ENCODE results near the gene NRP1. TPM values are rescaled to one million over a fixed set of nuclear protein-coding genes. Genes with fewer than 3 reads are reported as not detected.

Gene NRP1
- total RNA-seq, 1 donor from 2014 or later, result 100 TPM

DNA sequence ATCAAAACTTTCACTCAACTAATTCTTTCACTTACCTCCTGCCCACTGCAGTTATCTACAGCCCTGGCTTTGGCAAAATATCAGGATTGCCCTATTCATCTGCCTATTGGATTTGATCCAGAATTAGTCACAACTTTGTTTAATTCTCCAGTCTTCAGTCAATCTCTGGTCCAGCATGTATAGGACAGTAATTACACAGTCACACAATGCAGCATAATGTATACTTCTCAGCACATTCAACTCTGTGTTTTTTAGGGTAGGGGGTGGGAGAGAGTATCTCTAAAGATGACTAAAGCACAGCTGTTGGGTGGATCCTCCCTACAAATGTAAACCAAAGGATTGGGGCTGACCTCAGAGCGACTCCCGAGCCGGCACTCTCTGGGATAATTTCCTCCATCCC lies 17.7 kb upstream of the NRP1 start:
- no peaks in the 10 kb centered on the region for H3K36me3 Mint-ChIP-seq (ENCODE audit: unreplicated experiment)
- no peak overlapping the region for H3K27ac Mint-ChIP-seq (ENCODE audit: unreplicated experiment)
- no peak overlapping the region for H3K4me3 Mint-ChIP-seq (ENCODE audit: unreplicated experiment)
- no peaks in the 10 kb centered on the region for H3K9me3 Mint-ChIP-seq (ENCODE audit: unreplicated experiment)
- no peak for DNase-seq
- no peaks in the 10 kb centered on the region for H3K4me1 Mint-ChIP-seq (ENCODE audit: low read depth, unreplicated experiment)
- H3K27me3 Mint-ChIP-seq (ENCODE audit: unreplicated experiment), result no peaks in the 10 kb centered on the region
- TF ChIP-seq, protein P1, sequence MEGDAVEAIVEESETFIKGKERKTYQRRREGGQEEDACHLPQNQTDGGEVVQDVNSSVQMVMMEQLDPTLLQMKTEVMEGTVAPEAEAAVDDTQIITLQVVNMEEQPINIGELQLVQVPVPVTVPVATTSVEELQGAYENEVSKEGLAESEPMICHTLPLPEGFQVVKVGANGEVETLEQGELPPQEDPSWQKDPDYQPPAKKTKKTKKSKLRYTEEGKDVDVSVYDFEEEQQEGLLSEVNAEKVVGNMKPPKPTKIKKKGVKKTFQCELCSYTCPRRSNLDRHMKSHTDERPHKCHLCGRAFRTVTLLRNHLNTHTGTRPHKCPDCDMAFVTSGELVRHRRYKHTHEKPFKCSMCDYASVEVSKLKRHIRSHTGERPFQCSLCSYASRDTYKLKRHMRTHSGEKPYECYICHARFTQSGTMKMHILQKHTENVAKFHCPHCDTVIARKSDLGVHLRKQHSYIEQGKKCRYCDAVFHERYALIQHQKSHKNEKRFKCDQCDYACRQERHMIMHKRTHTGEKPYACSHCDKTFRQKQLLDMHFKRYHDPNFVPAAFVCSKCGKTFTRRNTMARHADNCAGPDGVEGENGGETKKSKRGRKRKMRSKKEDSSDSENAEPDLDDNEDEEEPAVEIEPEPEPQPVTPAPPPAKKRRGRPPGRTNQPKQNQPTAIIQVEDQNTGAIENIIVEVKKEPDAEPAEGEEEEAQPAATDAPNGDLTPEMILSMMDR (IDR thresholded peaks at IDR 0.05; ENCODE audit: partially characterized antibody, unreplicated experiment), result no peak

DNA sequence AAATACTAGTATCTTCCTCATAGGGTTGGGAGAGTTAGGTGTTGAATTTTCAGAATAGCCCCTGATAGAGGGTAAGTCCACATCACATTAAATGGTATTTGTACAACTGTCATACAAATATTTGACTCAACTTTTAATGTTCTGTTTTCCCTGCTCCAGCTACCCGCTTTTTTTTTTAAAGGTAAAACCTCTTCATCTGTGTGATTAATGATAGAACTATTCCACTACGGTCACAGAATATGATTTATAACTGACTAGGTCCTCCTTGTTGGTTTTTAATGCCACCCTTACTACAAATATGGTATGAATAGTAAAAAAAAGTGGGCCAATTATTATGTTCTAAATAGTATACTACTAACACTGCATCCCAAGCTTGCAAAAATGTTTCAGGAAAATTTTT lies 15.6 kb upstream of the NRP1 start:
- no peaks in the 10 kb centered on the region for H3K4me1 Mint-ChIP-seq (ENCODE audit: low read depth, unreplicated experiment)
- H3K27ac Mint-ChIP-seq (ENCODE audit: unreplicated experiment), result no peak overlapping the region
- peaks cover 2% of the 10 kb centered on the region for H3K27me3 Mint-ChIP-seq (ENCODE audit: unreplicated experiment)
- no peak for DNase-seq
- no peak overlapping the region for H3K4me3 Mint-ChIP-seq (ENCODE audit: unreplicated experiment)
- H3K9me3 Mint-ChIP-seq (ENCODE audit: unreplicated experiment), result no peaks in the 10 kb centered on the region
- H3K36me3 Mint-ChIP-seq (ENCODE audit: unreplicated experiment), result no peaks in the 10 kb centered on the region
- TF ChIP-seq, protein P1 (IDR thresholded peaks at IDR 0.05; ENCODE audit: partially characterized antibody, unreplicated experiment), result no peak

DNA sequence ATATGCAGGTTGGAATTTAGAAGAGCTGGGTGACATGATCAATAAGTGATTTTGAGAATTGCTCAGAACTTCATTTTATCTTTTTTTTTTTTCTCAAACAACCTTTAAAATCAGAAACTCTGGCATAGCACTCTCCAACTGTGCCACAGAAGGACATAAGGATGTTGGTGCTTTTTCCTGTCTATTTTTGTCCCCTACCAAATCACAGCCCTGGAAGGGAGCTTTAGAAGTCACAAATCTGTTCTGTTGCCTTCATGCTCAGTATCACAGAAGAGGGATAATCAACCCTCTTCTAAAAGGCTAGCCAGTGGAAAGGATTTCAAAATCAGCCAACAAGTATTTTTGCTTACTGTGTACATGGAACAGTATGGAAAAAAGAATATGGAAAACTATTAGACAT lies 14.8 kb upstream of the NRP1 start:
- Mint-ChIP-seq H3K36me3 (ENCODE audit: unreplicated experiment) (no peaks in the 10 kb centered on the region), H3K27me3 (ENCODE audit: unreplicated experiment) (peaks cover 3% of the 10 kb centered on the region), H3K4me3 (ENCODE audit: unreplicated experiment) (no peak overlapping the region), H3K9me3 (ENCODE audit: unreplicated experiment) (no peaks in the 10 kb centered on the region), H3K4me1 (ENCODE audit: low read depth, unreplicated experiment) (no peaks in the 10 kb centered on the region), H3K27ac (ENCODE audit: unreplicated experiment) (no peak overlapping the region)
- DNase-seq, result no peak
- TF ChIP-seq, protein P1 (IDR thresholded peaks at IDR 0.05; ENCODE audit: partially characterized antibody, unreplicated experiment), result no peak

DNA sequence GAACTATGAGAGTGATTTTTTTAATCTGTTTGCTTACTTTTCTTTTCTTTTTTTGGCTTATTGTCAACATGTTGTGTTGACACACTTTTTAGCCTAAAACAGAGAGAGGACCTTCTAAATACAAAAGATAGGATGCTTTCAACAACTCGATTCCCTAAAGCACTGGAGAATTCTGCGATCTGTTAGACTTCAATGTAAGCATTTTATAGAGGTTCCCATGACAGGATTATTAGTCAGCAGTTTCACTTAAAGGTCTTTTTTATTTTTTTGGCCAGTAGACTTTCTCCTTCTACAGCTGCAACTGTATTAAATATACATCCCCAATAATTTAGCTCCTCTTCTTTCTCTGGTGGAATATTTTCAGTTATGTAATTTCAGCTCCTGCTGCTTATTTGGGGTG lies 12.7 kb upstream of the NRP1 start:
- Mint-ChIP-seq H3K27me3 (ENCODE audit: unreplicated experiment) (peaks cover 6% of the 10 kb centered on the region), H3K9me3 (ENCODE audit: unreplicated experiment) (no peaks in the 10 kb centered on the region)
- no peak for DNase-seq

DNA sequence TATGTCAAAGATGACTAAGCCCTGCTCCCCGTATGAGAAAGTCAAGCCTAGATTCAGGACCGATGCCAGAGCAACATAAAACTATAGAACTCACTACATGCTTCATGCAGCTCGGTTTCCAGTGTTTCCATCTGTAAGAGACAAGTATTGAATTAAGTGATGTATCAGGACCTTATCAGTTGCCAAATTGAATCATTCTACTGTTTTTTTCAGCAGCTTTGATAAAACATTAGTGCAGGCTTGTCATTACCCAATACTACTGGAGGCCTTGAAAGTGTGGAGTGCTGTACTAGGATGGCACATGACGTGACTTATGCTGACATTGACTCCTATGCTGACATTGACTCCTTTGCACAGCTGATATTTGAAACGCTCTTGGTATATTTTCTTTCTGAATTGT lies 10.8 kb upstream of the NRP1 start:
- TF ChIP-seq, protein P1 (IDR thresholded peaks at IDR 0.05; ENCODE audit: partially characterized antibody, unreplicated experiment), result no peak
- H3K27me3 Mint-ChIP-seq (ENCODE audit: unreplicated experiment), result peaks cover 6% of the 10 kb centered on the region
- no peaks in the 10 kb centered on the region for H3K9me3 Mint-ChIP-seq (ENCODE audit: unreplicated experiment)
- H3K4me3 Mint-ChIP-seq (ENCODE audit: unreplicated experiment), result no peak overlapping the region
- H3K4me1 Mint-ChIP-seq (ENCODE audit: low read depth, unreplicated experiment), result no peaks in the 10 kb centered on the region
- H3K36me3 Mint-ChIP-seq (ENCODE audit: unreplicated experiment), result no peaks in the 10 kb centered on the region
- H3K27ac Mint-ChIP-seq (ENCODE audit: unreplicated experiment), result no peak overlapping the region
- DNase-seq, result no peak

More for the DNA sequence above, 12.7 kb upstream of the NRP1 start:
- H3K4me1 Mint-ChIP-seq (ENCODE audit: low read depth, unreplicated experiment), result no peaks in the 10 kb centered on the region
- no peaks in the 10 kb centered on the region for H3K36me3 Mint-ChIP-seq (ENCODE audit: unreplicated experiment)
- no peak overlapping the region for H3K4me3 Mint-ChIP-seq (ENCODE audit: unreplicated experiment)
- no peak overlapping the region for H3K27ac Mint-ChIP-seq (ENCODE audit: unreplicated experiment)
- TF ChIP-seq, protein P1 (IDR thresholded peaks at IDR 0.05; ENCODE audit: partially characterized antibody, unreplicated experiment), result no peak
